Measurements from ENCODE around the gene ARHGEF9.

DNA sequence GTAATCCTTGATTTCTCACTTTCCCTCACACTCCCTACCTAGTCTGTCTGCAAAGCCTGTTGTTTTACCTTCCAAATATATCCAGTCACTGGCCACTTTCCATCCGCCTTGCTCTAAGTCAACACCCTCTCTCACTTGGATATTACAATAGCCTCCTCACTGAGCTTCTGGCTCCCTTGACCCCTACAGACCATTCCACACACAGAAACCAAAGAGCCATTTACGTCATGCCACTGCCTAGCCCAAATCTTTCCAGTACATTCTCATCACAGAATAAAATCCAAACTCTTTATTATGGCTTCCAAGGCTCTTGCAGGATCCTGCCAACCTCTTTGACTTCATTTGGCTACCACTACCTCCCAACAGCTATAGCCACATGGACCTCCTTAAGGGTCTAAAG lies 25.7 kb upstream of the ARHGEF9 start:
- TF ChIP-seq SIN3A (IDR thresholded peaks at IDR 0.05; ENCODE audit: borderline replicate concordance, insufficient read depth, low read length) (no peak), TAF1 (IDR thresholded peaks at IDR 0.05; ENCODE audit: borderline replicate concordance, insufficient read depth, low read length) (no peak)
- TF ChIP-seq, protein P1, sequence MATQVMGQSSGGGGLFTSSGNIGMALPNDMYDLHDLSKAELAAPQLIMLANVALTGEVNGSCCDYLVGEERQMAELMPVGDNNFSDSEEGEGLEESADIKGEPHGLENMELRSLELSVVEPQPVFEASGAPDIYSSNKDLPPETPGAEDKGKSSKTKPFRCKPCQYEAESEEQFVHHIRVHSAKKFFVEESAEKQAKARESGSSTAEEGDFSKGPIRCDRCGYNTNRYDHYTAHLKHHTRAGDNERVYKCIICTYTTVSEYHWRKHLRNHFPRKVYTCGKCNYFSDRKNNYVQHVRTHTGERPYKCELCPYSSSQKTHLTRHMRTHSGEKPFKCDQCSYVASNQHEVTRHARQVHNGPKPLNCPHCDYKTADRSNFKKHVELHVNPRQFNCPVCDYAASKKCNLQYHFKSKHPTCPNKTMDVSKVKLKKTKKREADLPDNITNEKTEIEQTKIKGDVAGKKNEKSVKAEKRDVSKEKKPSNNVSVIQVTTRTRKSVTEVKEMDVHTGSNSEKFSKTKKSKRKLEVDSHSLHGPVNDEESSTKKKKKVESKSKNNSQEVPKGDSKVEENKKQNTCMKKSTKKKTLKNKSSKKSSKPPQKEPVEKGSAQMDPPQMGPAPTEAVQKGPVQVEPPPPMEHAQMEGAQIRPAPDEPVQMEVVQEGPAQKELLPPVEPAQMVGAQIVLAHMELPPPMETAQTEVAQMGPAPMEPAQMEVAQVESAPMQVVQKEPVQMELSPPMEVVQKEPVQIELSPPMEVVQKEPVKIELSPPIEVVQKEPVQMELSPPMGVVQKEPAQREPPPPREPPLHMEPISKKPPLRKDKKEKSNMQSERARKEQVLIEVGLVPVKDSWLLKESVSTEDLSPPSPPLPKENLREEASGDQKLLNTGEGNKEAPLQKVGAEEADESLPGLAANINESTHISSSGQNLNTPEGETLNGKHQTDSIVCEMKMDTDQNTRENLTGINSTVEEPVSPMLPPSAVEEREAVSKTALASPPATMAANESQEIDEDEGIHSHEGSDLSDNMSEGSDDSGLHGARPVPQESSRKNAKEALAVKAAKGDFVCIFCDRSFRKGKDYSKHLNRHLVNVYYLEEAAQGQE (IDR thresholded peaks at IDR 0.05; ENCODE audit: insufficient read depth in 1 of 2, low read depth in 2 of 2, low read length in 2 of 2): no peak
